Activated CD4-positive, CD25-positive, alpha-beta regulatory T cell treated with anti-CD3 and anti-CD28 coated beads, Interleukin-2, amount 50 U/mL, for 24 hours (primary cell): Measurements from ENCODE around the gene ABR.

Experiments used
- ATAC-seq, 2 donors: fragments of 150-1000 bp; cut with Tn5 transposase; one replicate each; pipeline ENCODE4 v1.10.0; 2021; ENCODE audit warnings: mild to moderate bottlenecking in 1 of 2, moderate library complexity in 1 of 2

ABR gene

GRCh38 chr17:1025733-1026598 is 153.8 kb downstream of the ABR start:
- ATAC-seq, result no peak

- no peak for ATAC-seq
Measured at GRCh38 chr17:1024076-1024475, 155.7 kb downstream of the ABR start.

- no peak for ATAC-seq
Measured at GRCh38 chr17:1022278-1023024, 157.3 kb downstream of the ABR start.

- no peak for ATAC-seq
Measured at GRCh38 chr17:1021147-1021546, 158.6 kb downstream of the ABR start.

- no peak for ATAC-seq
Measured at GRCh38 chr17:1019451-1019850, 160.3 kb downstream of the ABR start.

GRCh38 chr17:1018547-1018946 is 161.2 kb downstream of the ABR start:
- no peak for ATAC-seq

GRCh38 chr17:1013729-1014090 is 166.1 kb downstream of the ABR start:
- no peak for ATAC-seq

GRCh38 chr17:1012823-1013728 is 166.7 kb downstream of the ABR start:
- ATAC-seq, result no peak

- no peak for ATAC-seq
Measured at GRCh38 chr17:1011760-1012735, 167.7 kb downstream of the ABR start.

- no peak for ATAC-seq
Measured at GRCh38 chr17:1011138-1011537, 168.6 kb downstream of the ABR start.

- no peak for ATAC-seq
Measured at GRCh38 chr17:1010586-1010985, 169.2 kb downstream of the ABR start.

- ATAC-seq, result no peak
Measured at GRCh38 chr17:1010086-1010450, 169.7 kb downstream of the ABR start.

- no peak for ATAC-seq
Measured at GRCh38 chr17:1009229-1010085, 170.3 kb downstream of the ABR start.

- no peak for ATAC-seq
Measured at GRCh38 chr17:1008008-1008761, 171.6 kb downstream of the ABR start.

GRCh38 chr17:1007310-1008007 is 172.3 kb downstream of the ABR start:
- ATAC-seq, result no peak

- no peak for ATAC-seq
Measured at GRCh38 chr17:1006054-1006453, 173.7 kb downstream of the ABR start.

- ATAC-seq, result no peak
Measured at GRCh38 chr17:1005361-1005946, 174.3 kb downstream of the ABR start.

GRCh38 chr17:1004769-1005295 is 174.9 kb downstream of the ABR start:
- no peak for ATAC-seq
